ENCODE data around the gene LMCD1. TPM values are rescaled to one million over a fixed set of nuclear protein-coding genes. Genes with fewer than 3 reads are reported as not detected.
A peak's percentile ranks its signal among the peaks of the same experiment; 100 is the strongest.

Gene LMCD1
- total RNA-seq, 2 experiments from 2014 or later: 2.3 to 10.0 TPM

DNA sequence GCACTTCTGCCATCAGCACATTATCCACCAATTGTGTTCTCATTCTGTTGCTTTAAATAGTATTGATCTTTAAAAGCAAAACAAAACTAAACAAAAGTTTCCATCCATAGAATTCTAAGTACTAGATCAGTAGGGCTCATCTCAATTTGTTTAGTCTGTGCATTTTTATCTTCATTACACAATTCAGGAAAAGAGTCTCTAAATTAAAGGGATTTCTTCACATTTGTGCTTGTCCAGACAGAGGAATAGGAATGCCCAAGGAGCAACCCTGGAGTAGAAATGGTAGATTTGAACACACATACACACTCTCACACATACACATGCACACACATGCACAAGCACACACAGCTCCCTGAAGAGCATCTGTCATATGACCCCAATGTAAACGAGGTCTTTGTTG is 21.4 kb downstream of the LMCD1 start:
- CTCF ChIA-PET: no interaction called here
- Mint-ChIP-seq H3K4me1 (peaks cover 19% of the 10 kb centered on the region), H3K9me3 (ENCODE audit: low read depth) (no peaks in the 10 kb centered on the region), H3K36me3 (no peaks in the 10 kb centered on the region), H3K4me3 (no peak overlapping the region), H3K27me3 (peaks cover 10% of the 10 kb centered on the region), H3K27ac (no peak overlapping the region)
- ATAC-seq (no peak), DNase-seq (no peak)

DNA sequence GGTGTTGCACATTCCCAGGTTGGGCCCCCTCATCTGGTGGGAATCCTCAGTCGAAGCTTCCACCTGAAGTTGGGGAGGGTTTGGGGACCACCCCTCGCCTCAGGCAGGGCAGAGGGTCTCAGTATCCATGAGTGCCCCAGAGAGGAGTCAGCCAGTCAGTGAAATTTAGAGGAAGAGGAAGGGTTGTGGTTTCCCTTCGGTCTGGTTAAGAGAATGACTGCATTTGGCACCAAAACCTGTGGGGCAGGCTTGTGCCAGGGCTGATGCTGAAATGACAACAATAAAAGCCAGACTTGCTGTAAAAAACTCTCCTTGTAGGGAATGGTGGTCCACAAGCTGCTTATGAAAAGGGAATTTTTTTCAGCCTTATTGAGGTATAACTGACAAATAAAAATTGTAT is 22.6 kb downstream of the LMCD1 start:
- no peaks in the 10 kb centered on the region for H3K36me3 Mint-ChIP-seq
- peaks cover 19% of the 10 kb centered on the region for H3K4me1 Mint-ChIP-seq
- H3K27ac Mint-ChIP-seq: peak overlapping the region; percentile 70
- peaks cover 10% of the 10 kb centered on the region for H3K27me3 Mint-ChIP-seq
- ATAC-seq (peak; percentile 49), DNase-seq (no peak)
- H3K4me3 Mint-ChIP-seq: no peak overlapping the region
- CTCF ChIA-PET: no interaction called here
- H3K9me3 Mint-ChIP-seq (ENCODE audit: low read depth): no peaks in the 10 kb centered on the region

DNA sequence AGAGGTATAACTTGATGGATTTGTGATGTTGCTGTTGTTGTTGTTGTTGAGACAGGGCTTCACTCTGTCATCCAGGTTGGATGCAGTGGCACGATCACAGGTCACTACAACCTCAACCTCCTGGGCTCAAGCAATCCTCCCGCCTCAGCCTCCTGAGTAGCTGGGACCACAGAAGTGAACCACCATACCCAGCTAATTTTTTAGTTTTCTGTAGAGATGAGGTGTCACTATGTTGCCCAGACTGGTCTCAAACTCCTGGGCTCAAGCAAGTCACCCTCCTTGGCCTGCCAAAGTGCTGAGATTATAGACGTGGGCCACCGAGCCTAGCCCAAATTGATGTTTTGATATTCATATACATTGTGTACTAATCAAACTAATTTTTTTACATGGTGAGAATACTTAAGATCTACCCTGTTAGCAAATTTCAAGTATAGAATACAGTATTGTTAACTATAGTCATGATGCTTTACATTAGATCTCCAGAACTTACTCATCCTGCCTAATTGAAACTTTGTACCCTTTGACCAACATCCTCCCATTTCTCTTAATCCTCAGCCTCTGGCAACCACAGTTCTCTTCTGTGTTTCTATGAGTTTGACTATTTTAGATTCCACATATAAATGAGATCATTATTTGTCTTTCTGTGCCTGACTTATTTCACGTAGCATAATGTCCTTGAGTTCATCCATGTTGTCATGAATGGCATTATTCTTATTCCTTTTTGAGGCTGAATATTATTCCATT is 23.2 kb downstream of the LMCD1 start:
- CTCF ChIA-PET: no interaction called here
- Mint-ChIP-seq H3K9me3 (ENCODE audit: low read depth) (no peaks in the 10 kb centered on the region), H3K27ac (peak overlapping the region; percentile 65), H3K4me3 (peak overlapping the region; percentile 35), H3K36me3 (no peaks in the 10 kb centered on the region), H3K27me3 (peaks cover 10% of the 10 kb centered on the region), H3K4me1 (peaks cover 21% of the 10 kb centered on the region)
- no peak for DNase-seq
- peak; percentile 66 for ATAC-seq

DNA sequence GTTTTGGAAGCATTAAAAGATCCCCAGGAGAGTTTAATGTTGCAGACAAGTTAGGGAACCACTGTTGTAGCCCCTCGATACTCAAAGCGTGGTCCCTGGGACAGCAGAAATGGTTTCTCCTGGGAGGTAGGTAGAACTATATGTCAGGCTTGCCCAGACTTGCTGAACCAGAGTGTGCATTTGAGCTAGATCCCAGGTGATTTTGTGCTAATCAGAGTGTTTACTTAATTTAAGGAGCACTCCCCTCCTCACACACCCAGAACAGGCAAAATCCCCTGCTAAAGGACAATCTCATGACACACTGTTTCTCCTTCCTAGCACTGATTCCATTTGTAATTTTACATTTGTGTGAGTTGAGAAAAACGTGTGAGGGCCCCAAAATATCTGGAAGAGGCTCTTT is 24.3 kb downstream of the LMCD1 start:
- H3K4me1 Mint-ChIP-seq: peaks cover 21% of the 10 kb centered on the region
- peaks cover 10% of the 10 kb centered on the region for H3K27me3 Mint-ChIP-seq
- no peak overlapping the region for H3K27ac Mint-ChIP-seq
- ATAC-seq (no peak), DNase-seq (no peak)
- H3K9me3 Mint-ChIP-seq (ENCODE audit: low read depth): no peaks in the 10 kb centered on the region
- no peak overlapping the region for H3K4me3 Mint-ChIP-seq
- CTCF ChIA-PET: no interaction called here
- no peaks in the 10 kb centered on the region for H3K36me3 Mint-ChIP-seq

DNA sequence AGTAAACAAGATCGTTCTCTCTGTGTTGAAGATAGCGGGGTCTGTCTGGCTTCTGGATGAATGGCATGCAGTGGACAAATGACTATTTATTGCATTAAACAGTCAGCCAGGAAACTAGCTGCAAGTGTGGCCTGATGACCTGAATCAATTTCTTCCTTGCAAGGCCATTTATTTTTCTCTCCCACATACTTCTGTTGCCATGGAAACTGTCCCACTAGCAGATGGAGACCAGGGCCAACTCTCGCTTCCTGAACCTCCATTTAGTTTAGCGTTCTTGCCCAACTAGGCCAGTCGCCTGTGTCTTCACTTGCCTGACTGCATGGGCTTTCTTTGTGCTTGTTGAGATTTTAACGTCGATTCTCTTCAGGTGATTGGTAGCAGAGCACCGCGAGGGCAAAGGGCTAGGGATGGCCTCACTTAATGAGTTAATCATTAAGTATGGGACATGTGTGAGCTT is 27.6 kb downstream of the LMCD1 start:
- CTCF ChIA-PET: no interaction called here
- DNase-seq (no peak), ATAC-seq (no peak)
- peaks cover 5% of the 10 kb centered on the region for H3K27me3 Mint-ChIP-seq
- H3K9me3 Mint-ChIP-seq (ENCODE audit: low read depth): no peaks in the 10 kb centered on the region
- H3K27ac Mint-ChIP-seq: no peak overlapping the region
- no peaks in the 10 kb centered on the region for H3K36me3 Mint-ChIP-seq
- no peak overlapping the region for H3K4me3 Mint-ChIP-seq
- H3K4me1 Mint-ChIP-seq: peaks cover 16% of the 10 kb centered on the region

DNA sequence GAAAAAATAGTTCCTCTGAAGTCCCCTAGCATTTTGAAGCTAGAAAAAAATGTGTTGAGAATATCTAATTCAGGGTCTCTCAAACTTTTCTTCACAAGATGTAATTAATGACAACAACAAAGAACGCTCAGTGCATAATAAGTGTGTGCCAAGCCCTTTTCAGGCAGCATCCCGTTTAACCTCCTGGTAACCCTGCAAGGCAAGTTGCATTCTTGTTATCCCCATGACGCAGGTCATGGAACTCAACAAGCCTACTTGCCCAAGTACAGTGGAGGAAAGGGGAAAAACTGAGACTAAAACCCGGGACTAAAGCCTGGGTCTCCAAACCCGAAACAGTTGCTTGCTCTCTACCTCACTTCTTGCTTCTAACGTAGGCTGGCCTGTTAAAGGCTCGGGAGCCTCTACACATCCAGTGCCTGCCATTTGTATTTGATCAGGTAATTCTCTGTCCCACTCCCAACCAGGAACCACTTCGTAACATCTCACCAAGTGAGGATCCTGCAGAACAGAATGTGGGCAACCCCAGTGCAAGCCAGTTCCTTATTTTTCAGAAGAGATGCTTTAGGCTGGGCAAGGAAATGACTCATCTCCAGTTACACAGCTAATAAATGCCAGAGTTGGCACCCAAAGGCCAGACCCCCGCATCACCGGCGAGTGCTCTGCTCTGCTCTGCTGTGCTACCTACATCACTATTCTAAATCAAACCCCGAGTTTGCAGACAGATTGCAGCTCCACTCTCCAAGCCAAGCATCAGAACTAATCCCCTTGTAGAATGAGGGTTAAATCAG is 28.3 kb downstream of the LMCD1 start:
- Mint-ChIP-seq H3K27me3 (peaks cover 5% of the 10 kb centered on the region), H3K36me3 (no peaks in the 10 kb centered on the region), H3K4me1 (peaks cover 9% of the 10 kb centered on the region), H3K4me3 (no peak overlapping the region), H3K9me3 (ENCODE audit: low read depth) (no peaks in the 10 kb centered on the region), H3K27ac (no peak overlapping the region)
- no peak for ATAC-seq
- CTCF ChIA-PET: no interaction called here
- no peak for DNase-seq

DNA sequence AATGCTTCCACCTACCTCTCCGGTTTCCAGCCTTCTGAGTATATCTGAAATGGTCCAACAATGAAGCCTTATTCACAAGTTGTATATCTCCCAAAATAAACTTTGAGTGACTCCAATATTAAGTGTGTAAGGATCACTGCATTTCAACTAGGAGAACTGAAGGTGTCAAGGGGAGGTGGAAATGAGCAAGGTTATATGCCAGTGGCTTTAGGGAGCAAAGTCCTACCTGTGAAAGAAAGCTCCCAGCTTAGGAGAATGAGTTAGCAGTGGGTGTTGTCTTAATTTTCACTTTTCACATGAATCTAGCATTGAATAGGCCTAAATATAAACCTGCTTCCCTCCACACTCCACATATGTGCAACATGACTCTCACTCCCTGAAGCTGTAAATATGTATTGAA is 29.0 kb downstream of the LMCD1 start:
- Mint-ChIP-seq H3K4me1 (peaks cover 3% of the 10 kb centered on the region), H3K27me3 (no peaks in the 10 kb centered on the region), H3K9me3 (ENCODE audit: low read depth) (no peaks in the 10 kb centered on the region), H3K4me3 (no peak overlapping the region), H3K36me3 (no peaks in the 10 kb centered on the region), H3K27ac (no peak overlapping the region)
- DNase-seq: no peak
- CTCF ChIA-PET: no interaction called here
- no peak for ATAC-seq

DNA sequence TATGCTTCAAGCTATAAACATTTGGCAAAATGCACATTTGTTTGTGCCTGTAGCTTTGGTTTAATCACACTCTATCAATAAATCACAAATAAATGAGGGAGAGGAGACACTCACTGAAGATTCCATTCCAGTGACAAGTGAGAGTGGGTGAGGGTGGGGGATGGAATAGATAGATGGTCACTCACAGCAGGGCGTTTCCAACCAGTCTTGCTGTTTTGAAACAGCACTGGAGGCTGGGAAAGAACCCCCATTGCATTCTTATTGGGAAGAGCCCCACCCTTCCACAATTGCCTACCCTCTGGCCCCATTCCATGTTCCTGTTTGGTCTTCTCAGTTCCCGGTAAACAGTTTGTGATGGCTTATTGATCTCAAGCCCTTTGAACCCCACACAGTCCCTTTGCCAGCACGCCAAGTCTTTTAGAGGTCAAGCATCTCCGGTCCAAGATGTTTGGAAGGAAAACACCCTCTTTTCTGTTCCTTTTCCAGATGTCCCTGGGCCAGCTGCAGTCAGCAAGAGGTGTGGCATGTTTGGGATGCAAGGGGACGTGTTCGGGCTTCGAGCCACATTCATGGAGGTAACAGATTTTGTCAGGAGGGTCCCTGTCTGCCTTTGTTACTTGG is 30.7 kb downstream of the LMCD1 start:
- H3K4me1 Mint-ChIP-seq: peaks cover 2% of the 10 kb centered on the region
- CTCF ChIA-PET: no interaction called here
- no peak for ATAC-seq
- H3K4me3 Mint-ChIP-seq: no peak overlapping the region
- no peaks in the 10 kb centered on the region for H3K27me3 Mint-ChIP-seq
- no peak overlapping the region for H3K27ac Mint-ChIP-seq
- no peak for DNase-seq
- no peaks in the 10 kb centered on the region for H3K36me3 Mint-ChIP-seq
- no peaks in the 10 kb centered on the region for H3K9me3 Mint-ChIP-seq (ENCODE audit: low read depth)

DNA sequence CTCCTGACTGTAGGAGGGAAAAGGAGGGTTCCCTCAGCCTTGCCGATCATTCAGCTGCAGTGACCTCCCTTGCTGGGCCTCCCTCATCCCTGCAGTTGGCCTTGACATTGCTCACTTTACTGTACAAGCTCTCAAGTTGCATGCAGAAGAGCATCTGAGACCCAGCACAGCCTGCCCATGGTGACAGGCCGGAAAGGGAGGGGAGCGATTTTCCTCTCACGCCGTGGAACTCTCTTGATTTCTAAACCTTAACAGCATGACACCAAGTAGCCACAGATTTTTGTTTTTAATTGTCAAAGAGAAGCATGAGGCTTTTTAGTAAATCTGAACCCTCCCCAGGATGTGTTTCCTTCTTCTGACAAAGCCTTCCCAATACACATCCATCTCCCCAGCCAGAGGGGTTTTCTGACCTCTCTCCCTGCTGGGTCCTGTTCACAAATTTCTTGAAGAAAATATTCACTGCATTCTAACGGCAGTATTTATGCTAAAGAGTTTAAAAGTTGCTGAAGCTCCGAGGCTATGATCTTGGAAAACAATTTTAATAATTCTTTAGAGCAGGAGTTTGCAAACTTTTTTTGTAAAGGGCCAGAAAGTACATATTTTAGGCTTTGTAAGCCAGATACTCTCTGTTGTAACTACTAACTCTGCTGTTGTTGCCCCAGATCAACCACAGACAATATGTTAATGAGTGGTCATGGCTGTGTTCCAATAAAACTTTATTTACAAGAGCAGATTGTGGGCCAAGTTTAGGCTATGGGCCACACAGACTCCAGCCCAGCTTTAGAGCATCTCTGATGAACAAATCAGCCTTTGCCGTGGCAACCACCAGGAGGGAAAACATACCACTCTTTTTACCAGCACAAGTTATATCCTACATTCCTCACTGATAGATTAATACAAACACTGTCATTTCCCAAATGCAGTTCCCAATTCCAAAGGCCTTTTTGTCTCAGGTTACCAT is 34.8 kb downstream of the LMCD1 start:
- CTCF ChIA-PET: interaction anchor here (0.9 kb wide), 1 partner anchor 37 kb away, joined by 3 read pairs; no protein-coding TSS in a partner anchor
- Mint-ChIP-seq H3K4me3 (no peak overlapping the region), H3K9me3 (ENCODE audit: low read depth) (no peaks in the 10 kb centered on the region), H3K27ac (no peak overlapping the region), H3K4me1 (no peaks in the 10 kb centered on the region), H3K27me3 (no peaks in the 10 kb centered on the region), H3K36me3 (no peaks in the 10 kb centered on the region)
- DNase-seq: no peak
- ATAC-seq: no peak

DNA sequence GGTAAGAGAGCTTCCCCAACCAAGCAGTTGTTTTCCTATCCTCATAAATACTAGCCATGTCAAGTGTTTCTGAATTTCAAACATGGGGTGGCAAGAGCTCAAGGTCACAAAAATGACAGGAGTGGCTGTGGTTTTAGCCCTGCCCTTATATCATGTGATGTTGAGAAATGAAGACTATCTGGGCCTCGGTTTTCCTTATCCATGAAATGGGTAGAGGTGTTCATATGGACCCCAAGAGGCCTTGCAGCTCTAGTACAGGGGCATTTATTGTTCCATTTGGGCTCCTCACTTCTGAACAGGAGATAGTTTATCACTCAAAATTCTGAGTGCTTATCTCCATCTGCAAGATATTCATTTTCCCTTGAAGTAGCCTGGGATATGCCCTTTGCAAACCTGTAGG is 35.8 kb downstream of the LMCD1 start:
- no peak overlapping the region for H3K27ac Mint-ChIP-seq
- DNase-seq: no peak
- H3K4me3 Mint-ChIP-seq: no peak overlapping the region
- no peaks in the 10 kb centered on the region for H3K27me3 Mint-ChIP-seq
- ATAC-seq: no peak
- H3K36me3 Mint-ChIP-seq: no peaks in the 10 kb centered on the region
- no peaks in the 10 kb centered on the region for H3K4me1 Mint-ChIP-seq
- CTCF ChIA-PET: interaction anchor here (0.9 kb wide), 1 partner anchor 38 kb away, joined by 3 read pairs; no protein-coding TSS in a partner anchor
- H3K9me3 Mint-ChIP-seq (ENCODE audit: low read depth): no peaks in the 10 kb centered on the region

DNA sequence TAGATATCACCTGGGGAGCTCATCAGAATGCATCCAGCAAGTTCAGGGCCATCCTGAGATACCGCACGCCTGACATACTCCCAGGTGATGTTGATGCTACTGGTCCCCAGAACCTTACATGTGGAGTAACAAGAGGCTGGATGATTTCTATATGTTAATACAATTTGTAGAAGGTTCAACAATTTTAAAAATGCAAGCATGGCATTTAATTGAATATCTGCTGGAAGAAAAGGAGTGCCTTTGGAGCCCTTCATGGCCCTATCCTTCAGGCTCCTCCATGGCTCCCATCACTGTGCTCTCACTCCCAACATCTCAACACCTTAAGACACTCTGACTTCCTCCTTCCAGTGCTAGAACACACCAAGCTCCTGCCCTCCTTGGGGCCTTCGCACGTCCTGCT is 36.6 kb downstream of the LMCD1 start:
- H3K4me3 Mint-ChIP-seq: no peak overlapping the region
- DNase-seq: no peak
- no peaks in the 10 kb centered on the region for H3K36me3 Mint-ChIP-seq
- H3K9me3 Mint-ChIP-seq (ENCODE audit: low read depth): no peaks in the 10 kb centered on the region
- CTCF ChIA-PET: no interaction called here
- ATAC-seq: no peak
- H3K27ac Mint-ChIP-seq: no peak overlapping the region
- no peaks in the 10 kb centered on the region for H3K27me3 Mint-ChIP-seq
- H3K4me1 Mint-ChIP-seq: no peaks in the 10 kb centered on the region

DNA sequence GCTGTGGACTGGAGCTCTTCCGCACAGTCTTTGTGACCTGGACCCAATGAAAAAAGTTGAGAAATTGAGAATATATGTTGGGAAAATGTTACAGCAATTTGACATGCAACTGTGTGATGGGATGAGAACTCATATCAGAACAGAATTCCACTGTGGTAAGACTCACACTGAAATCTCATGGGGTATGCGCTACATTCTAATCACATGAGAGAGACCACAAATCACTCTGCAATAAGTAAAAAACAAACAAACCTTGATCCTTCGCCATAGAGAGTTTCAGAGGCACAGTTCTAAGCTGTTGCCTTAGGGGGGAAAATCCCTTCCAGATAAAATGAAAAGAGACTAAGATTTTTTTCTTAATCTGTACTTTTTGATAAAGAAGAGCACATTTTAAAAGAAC is 37.3 kb downstream of the LMCD1 start:
- no peak overlapping the region for H3K27ac Mint-ChIP-seq
- H3K36me3 Mint-ChIP-seq: no peaks in the 10 kb centered on the region
- H3K4me1 Mint-ChIP-seq: no peaks in the 10 kb centered on the region
- no peaks in the 10 kb centered on the region for H3K9me3 Mint-ChIP-seq (ENCODE audit: low read depth)
- ATAC-seq (no peak), DNase-seq (no peak)
- H3K27me3 Mint-ChIP-seq: no peaks in the 10 kb centered on the region
- no peak overlapping the region for H3K4me3 Mint-ChIP-seq
- CTCF ChIA-PET: no interaction called here

DNA sequence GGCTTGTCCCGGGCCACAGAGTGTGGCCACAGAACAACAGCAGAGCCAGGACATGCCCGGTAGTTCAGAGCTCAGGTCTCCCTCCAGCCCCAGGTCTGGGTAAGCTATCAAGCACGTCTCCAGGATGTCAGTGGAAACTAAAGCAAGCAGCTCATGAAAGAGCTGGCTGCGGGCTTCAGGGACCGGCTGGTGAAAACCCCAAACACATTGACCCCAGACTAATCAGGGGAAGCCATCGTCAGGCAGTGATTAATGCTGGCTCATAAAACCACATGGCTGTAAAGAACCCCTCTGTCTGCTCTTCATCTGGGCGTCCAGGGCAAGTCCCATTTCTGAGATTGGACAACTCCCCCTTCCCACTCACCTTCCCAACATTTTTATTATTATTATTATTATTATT is 37.8 kb downstream of the LMCD1 start:
- Mint-ChIP-seq H3K36me3 (no peaks in the 10 kb centered on the region), H3K4me3 (no peak overlapping the region), H3K27me3 (no peaks in the 10 kb centered on the region), H3K9me3 (ENCODE audit: low read depth) (no peaks in the 10 kb centered on the region), H3K4me1 (no peaks in the 10 kb centered on the region), H3K27ac (no peak overlapping the region)
- CTCF ChIA-PET: no interaction called here
- ATAC-seq (no peak), DNase-seq (no peak)

All from activated CD8-positive, alpha-beta memory T cell treated with anti-CD3 and anti-CD28 coated beads, Interleukin-2, amount 10 ng/mL, durations not matched to agents 7 days and 5 days (primary cell).